ENCODE data around the gene MMP17.
"Not testable (repeated sequence)": the region's sequence is repeated elsewhere in the genome, so short reads cannot be mapped to it uniquely, and the experiment has no call there.

Gene MMP17

DNA sequence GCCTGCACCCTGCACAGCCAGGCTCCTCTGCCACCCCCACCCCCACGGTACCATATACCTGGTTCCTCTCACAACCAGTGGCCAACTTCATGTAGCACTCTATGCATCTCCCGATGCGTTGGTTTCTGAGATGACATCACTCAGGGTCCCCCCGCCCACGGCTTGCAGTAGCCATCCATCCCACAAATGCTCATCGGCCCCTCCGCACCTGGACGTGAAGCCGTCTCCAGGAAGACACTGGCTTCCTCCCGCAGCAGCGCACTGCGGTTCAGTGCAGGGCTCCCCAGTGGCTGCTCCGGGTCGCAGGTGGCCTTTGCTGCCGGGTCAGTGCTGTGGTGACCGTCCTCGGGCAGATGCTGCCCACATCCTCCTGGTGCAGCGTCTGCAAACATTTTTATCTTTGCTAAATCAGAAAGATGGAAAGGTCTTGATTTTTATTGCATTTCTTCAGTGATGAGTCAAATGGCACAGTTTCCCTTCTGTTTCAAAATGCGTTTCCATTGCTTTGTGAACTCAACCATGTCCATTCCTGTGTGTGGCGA is 27.5 kb upstream of the MMP17 start:
- peaks cover 36% of the 10 kb centered on the region for H3K36me3 ChIP-seq (ENCODE audit: control insufficient read depth, insufficient read depth, low read length)
- H3K4me3 ChIP-seq (ENCODE audit: low read depth, low read length) = no peak overlapping the region
- no peaks in the 10 kb centered on the region for H3K9me3 ChIP-seq (ENCODE audit: control insufficient read depth, insufficient read depth, low read length)
- H3K27me3 ChIP-seq (ENCODE audit: control insufficient read depth, insufficient read depth, low read length) = no peaks in the 10 kb centered on the region
- H3K4me1 ChIP-seq (ENCODE audit: control insufficient read depth, insufficient read depth, low read length) = peaks cover 5% of the 10 kb centered on the region
- H3K27ac ChIP-seq (ENCODE audit: low read depth, low read length) = no peak overlapping the region
- H3K9ac ChIP-seq (ENCODE audit: low read depth, low read length) = no peak overlapping the region

DNA sequence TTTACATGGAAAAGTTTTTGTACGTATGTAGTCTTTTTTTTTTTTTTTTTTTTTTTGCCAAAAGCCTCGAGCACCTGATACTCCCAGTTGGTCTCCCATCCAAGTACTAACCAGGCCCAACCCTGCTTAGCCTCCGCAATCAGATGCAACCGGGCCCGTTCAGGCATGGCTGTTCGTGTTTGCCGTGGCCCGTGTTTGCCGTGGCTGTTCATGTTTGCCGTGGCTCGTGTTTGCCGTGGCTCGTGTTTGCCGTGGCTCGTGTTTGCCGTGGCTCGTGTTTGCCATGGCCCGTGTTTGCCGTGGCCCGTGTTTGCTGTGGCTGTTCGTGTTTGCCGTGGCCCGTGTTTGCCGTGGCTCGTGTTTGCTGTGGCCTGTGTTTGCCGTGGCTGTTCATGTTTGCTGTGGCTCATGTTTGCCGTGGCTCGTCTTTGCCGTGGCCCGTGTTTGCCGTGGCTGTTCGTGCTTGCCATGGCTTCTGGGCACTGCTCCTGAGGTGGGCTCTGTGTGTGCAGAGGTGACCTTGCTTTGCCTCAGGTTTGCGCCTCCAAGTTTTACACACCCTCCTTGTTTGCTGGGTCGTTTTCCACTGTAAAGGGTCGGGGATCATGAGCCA is 26.8 kb upstream of the MMP17 start:
- Histone ChIP-seq H3K4me1 (ENCODE audit: control insufficient read depth, insufficient read depth, low read length) (0 out of 2 replicates have a peak, but pooled peaks cover under 1% of the 10 kb centered on the region), H3K9ac (ENCODE audit: low read depth, low read length) (no peak overlapping the region), H3K27ac (ENCODE audit: low read depth, low read length) (no peak overlapping the region), H3K27me3 (ENCODE audit: control insufficient read depth, insufficient read depth, low read length) (no peaks in the 10 kb centered on the region), H3K36me3 (ENCODE audit: control insufficient read depth, insufficient read depth, low read length) (peaks cover 36% of the 10 kb centered on the region), H3K4me3 (ENCODE audit: low read depth, low read length) (no peak overlapping the region), H3K9me3 (ENCODE audit: control insufficient read depth, insufficient read depth, low read length) (no peaks in the 10 kb centered on the region)

DNA sequence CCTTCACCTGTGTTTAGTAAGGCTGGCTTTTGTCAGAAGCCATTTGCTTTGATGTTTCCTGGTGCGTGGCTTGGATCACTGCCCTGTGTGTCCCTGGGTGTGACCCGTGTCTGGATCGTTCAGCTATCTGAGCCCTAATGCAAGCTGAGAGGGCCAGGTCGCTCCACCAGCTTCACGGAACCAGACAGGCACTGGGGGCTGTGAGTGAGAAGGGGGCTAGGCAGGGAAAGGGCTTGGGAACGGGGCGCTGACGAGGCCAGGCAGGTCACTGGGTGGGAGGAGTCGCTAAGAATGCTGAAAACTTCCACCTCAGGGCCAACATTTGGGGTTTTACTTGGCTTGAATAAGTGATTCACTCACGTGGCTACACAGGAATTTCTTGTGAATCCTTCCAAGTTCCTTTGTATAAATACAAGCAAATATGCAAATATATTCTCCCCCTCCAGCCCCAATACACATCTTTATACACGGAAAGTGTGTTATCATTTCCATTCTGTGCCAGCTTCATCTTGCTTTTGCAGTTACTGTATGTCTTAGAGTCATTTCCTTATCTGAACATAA is 24.2 kb upstream of the MMP17 start:
- Histone ChIP-seq H3K36me3 (ENCODE audit: control insufficient read depth, insufficient read depth, low read length) (peaks cover 23% of the 10 kb centered on the region), H3K27me3 (ENCODE audit: control insufficient read depth, insufficient read depth, low read length) (no peaks in the 10 kb centered on the region), H3K4me1 (ENCODE audit: control insufficient read depth, insufficient read depth, low read length) (no peaks in the 10 kb centered on the region), H3K9ac (ENCODE audit: low read depth, low read length) (no peak overlapping the region), H3K4me3 (ENCODE audit: low read depth, low read length) (no peak overlapping the region), H3K27ac (ENCODE audit: low read depth, low read length) (no peak overlapping the region), H3K9me3 (ENCODE audit: control insufficient read depth, insufficient read depth, low read length) (no peaks in the 10 kb centered on the region)

DNA sequence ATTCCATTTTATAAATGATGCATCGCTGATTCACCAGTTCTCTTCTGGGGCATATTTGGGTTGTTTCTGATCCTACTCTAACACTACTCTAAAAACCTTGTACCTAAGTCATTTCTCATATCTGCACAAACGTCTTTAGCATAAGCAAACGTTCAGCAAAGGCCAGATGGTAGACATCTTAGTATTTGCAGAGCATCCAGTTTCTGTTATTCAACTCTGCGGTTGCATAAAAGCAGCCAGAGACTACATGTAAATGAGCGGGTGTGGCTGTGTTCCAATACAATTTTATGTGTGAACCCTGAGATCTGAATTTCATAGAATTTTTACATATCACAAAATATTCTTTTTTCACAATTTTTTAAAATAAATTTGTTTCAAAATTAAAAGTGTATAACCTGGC is 22.8 kb upstream of the MMP17 start:
- Histone ChIP-seq H3K27ac (ENCODE audit: low read depth, low read length) (no peak overlapping the region), H3K4me1 (ENCODE audit: control insufficient read depth, insufficient read depth, low read length) (no peaks in the 10 kb centered on the region), H3K36me3 (ENCODE audit: control insufficient read depth, insufficient read depth, low read length) (peaks cover 11% of the 10 kb centered on the region)

DNA sequence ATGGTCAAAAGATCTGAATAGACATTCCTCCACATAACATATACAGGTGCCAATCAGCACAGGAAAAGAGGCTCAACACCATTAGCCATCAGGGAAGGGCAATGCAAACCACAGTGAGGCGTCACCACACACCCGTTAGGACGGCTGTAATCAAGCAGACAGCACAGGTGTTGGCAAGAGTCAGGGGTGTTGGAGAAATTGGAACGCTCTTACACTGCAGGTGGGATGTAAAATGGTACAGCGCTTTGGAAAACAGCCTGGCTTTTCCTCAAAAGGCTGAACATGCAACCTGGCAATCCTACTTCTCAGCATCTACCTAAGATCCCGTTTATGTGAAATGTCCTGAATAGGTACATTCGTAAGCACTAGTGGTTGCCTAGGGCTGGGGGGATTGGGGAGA is 21.5 kb upstream of the MMP17 start:
- no peaks in the 10 kb centered on the region for H3K9me3 ChIP-seq (ENCODE audit: control insufficient read depth, insufficient read depth, low read length)
- H3K9ac ChIP-seq (ENCODE audit: low read depth, low read length) = no peak overlapping the region
- peaks cover 5% of the 10 kb centered on the region; the same call in 1 of the 2 replicates for H3K36me3 ChIP-seq (ENCODE audit: control insufficient read depth, insufficient read depth, low read length)
- no peak overlapping the region for H3K4me3 ChIP-seq (ENCODE audit: low read depth, low read length)
- peaks cover 7% of the 10 kb centered on the region; the same call in 1 of the 2 replicates for H3K4me1 ChIP-seq (ENCODE audit: control insufficient read depth, insufficient read depth, low read length)
- no peaks in the 10 kb centered on the region for H3K27me3 ChIP-seq (ENCODE audit: control insufficient read depth, insufficient read depth, low read length)
- no peak overlapping the region for H3K27ac ChIP-seq (ENCODE audit: low read depth, low read length)

More for the DNA sequence above, 22.8 kb upstream of the MMP17 start:
- H3K4me3 ChIP-seq (ENCODE audit: low read depth, low read length) = no peak overlapping the region
- no peaks in the 10 kb centered on the region for H3K9me3 ChIP-seq (ENCODE audit: control insufficient read depth, insufficient read depth, low read length)
- H3K9ac ChIP-seq (ENCODE audit: low read depth, low read length) = no peak overlapping the region
- H3K27me3 ChIP-seq (ENCODE audit: control insufficient read depth, insufficient read depth, low read length) = no peaks in the 10 kb centered on the region

DNA sequence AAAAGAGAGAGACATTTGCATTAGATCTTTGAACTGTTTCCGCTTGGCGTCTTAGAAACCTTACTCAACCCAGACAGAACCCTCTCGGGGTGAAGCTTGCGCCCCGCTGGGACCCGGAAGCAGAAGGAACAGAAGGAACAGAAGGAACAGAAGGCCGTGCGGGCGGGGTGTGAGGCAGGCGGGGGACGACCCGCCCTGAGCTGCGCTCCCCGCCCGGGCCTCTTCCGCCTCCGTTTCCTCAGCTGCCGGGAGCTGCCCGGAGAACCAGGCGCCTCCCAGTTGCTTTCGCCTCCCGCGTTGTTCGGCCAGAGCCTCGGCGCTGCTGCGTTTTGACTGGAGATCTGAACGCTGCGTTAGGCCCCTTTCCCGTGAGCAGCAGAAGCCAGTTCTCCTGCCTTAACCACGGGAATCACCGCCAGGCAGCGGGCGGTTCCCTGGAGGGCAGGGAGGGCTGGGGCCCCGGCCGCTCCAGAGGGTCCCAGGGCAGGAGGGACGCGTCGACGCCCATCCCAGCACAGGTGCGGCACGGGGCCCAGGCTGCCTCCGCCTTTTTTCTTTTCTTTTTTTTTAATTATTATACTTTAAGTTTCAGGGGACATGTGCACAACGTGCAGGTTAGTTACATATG is 19.3 kb upstream of the MMP17 start:
- peaks cover 8% of the 10 kb centered on the region; the same call in 1 of the 2 replicates for H3K4me1 ChIP-seq (ENCODE audit: control insufficient read depth, insufficient read depth, low read length)
- H3K9ac ChIP-seq (ENCODE audit: low read depth, low read length) = no peak overlapping the region
- H3K27ac ChIP-seq (ENCODE audit: low read depth, low read length) = no peak overlapping the region
- peaks cover 3% of the 10 kb centered on the region; the same call in 1 of the 2 replicates for H3K9me3 ChIP-seq (ENCODE audit: control insufficient read depth, insufficient read depth, low read length)
- no peaks in the 10 kb centered on the region for H3K36me3 ChIP-seq (ENCODE audit: control insufficient read depth, insufficient read depth, low read length)
- H3K4me3 ChIP-seq (ENCODE audit: low read depth, low read length) = no peak overlapping the region
- H3K27me3 ChIP-seq (ENCODE audit: control insufficient read depth, insufficient read depth, low read length) = no peaks in the 10 kb centered on the region

DNA sequence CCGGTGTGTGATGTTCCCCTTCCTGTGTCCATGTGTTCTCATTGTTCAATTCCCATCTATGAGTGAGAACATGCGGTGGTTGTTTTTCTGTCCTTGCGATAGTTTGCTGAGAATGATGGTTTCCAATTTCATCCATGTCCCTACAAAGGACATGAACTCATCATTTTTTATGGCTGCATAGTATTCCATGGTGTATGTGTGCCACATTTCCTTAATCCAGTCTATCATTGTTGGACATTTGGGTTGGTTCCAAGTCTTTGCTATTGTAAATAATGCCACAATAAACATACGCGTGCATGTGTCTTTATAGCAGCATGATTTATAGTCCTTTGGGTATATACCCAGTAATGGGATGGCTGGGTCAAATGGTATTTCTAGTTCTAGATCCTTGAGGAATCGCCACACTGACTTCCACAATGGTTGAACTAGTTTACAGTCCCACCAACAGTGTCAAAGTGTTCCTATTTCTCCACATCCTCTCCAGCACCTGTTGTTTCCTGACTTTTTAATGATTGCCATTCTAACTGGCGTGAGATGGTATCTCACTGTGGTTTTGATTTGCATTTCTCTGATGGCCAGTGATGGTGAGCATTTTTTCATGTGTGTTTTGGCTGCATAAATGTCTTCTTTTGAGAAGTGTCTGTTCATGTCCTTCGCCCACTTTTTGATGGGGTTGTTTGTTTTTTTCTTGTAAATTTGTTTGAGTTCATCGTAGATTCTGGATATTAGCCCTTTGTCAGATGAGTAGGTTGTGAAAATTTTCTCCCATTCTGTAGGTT is 18.5 kb upstream of the MMP17 start:
- not testable (repeated sequence) for H3K9ac ChIP-seq (ENCODE audit: low read depth, low read length); H3K9me3 ChIP-seq (ENCODE audit: control insufficient read depth, insufficient read depth, low read length); H3K36me3 ChIP-seq (ENCODE audit: control insufficient read depth, insufficient read depth, low read length)

DNA sequence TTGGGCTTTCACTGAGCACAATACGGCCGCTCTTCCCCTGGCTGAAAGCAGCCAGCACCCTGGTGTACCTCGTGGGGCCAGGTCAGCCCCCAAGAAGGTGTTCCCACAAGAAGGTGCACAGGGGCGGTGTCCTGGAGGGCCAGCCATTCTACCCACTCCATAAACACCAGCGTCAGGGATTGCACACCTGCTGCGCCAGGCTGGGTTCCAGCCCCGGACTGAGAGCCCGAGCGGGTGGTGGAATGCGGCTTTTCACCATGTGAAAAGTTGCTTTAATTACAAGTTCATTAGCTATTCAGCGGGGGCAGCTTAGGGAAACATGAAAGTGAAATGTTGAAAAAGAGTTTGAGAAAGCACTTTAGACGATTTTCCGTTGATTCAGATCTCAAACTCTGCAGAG is 17.5 kb upstream of the MMP17 start:
- Histone ChIP-seq H3K9me3 (ENCODE audit: control insufficient read depth, insufficient read depth, low read length) (peaks cover 3% of the 10 kb centered on the region; the same call in 1 of the 2 replicates), H3K4me3 (ENCODE audit: low read depth, low read length) (no peak overlapping the region), H3K4me1 (ENCODE audit: control insufficient read depth, insufficient read depth, low read length) (peaks cover 8% of the 10 kb centered on the region; the same call in 1 of the 2 replicates), H3K36me3 (ENCODE audit: control insufficient read depth, insufficient read depth, low read length) (no peaks in the 10 kb centered on the region), H3K9ac (ENCODE audit: low read depth, low read length) (no peak overlapping the region), H3K27me3 (ENCODE audit: control insufficient read depth, insufficient read depth, low read length) (no peaks in the 10 kb centered on the region), H3K27ac (ENCODE audit: low read depth, low read length) (no peak overlapping the region)

More for the DNA sequence above, 18.5 kb upstream of the MMP17 start:
- not testable (repeated sequence) for H3K27ac ChIP-seq (ENCODE audit: low read depth, low read length); H3K4me3 ChIP-seq (ENCODE audit: low read depth, low read length); H3K4me1 ChIP-seq (ENCODE audit: control insufficient read depth, insufficient read depth, low read length); H3K27me3 ChIP-seq (ENCODE audit: control insufficient read depth, insufficient read depth, low read length)

DNA sequence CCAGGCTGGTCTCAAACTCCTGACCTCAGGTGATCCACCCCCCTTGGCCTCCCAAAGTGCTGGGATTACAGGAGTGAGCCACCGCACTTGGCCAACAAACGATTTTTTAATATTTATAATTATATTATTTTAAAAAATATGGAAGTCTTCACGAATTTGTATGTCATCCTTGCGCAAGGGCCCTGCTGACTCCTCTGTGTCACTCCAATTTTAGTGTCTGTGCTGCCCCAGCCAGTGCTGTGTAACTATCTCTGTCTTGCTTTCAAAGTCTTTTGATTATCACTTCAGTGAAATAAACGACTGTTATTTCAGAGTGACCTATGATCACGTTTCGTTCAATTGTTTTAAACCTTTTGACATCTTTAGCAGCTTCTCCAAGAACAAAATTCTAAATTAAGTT is 13.1 kb upstream of the MMP17 start:
- Histone ChIP-seq H3K9ac (ENCODE audit: low read depth, low read length) (no peak overlapping the region), H3K4me1 (ENCODE audit: control insufficient read depth, insufficient read depth, low read length) (peaks cover 8% of the 10 kb centered on the region; the same call in 1 of the 2 replicates), H3K27ac (ENCODE audit: low read depth, low read length) (no peak overlapping the region), H3K27me3 (ENCODE audit: control insufficient read depth, insufficient read depth, low read length) (no peaks in the 10 kb centered on the region), H3K4me3 (ENCODE audit: low read depth, low read length) (no peak overlapping the region), H3K36me3 (ENCODE audit: control insufficient read depth, insufficient read depth, low read length) (no peaks in the 10 kb centered on the region), H3K9me3 (ENCODE audit: control insufficient read depth, insufficient read depth, low read length) (peaks cover 3% of the 10 kb centered on the region; the same call in 1 of the 2 replicates)

DNA sequence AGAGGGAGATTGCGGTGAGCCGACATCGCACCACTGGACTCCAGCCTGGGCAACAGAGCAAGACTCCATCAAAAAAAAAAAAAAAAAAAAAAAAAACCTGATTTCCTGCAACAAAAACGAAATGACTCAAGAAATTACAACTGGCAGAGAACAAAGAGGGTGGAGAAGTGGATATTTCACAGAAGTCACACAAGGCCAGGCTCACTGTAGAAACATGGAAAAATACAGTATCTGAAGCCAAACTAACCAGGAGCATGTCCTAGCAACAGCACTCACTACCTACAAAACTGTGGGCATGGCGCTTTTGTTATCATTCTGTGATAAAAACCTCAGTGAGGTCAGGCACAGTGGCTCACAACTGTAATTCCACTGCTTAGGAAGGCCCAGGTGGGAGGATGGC is 11.7 kb upstream of the MMP17 start:
- H3K4me1 ChIP-seq (ENCODE audit: control insufficient read depth, insufficient read depth, low read length) = 0 out of 2 replicates have a peak, but pooled peaks cover 2% of the 10 kb centered on the region
- no peaks in the 10 kb centered on the region for H3K36me3 ChIP-seq (ENCODE audit: control insufficient read depth, insufficient read depth, low read length)
- H3K9ac ChIP-seq (ENCODE audit: low read depth, low read length) = no peak overlapping the region
- H3K9me3 ChIP-seq (ENCODE audit: control insufficient read depth, insufficient read depth, low read length) = peaks cover 3% of the 10 kb centered on the region; the same call in 1 of the 2 replicates
- H3K27ac ChIP-seq (ENCODE audit: low read depth, low read length) = no peak overlapping the region
- H3K4me3 ChIP-seq (ENCODE audit: low read depth, low read length) = no peak overlapping the region
- H3K27me3 ChIP-seq (ENCODE audit: control insufficient read depth, insufficient read depth, low read length) = no peaks in the 10 kb centered on the region
